Testis (tissue), 3 donors: ENCODE data around the gene VPS72. TPM values are rescaled to one million over a fixed set of nuclear protein-coding genes. Genes with fewer than 3 reads are reported as not detected.

Source experiments
- DNase-seq: peaks from one replicate; pipeline ENCODE4 v3.0.0-alpha.2; 2019
- H3K27ac ChIP-seq, 2 donors: fragments of 200-600 bp; sonication (generic); one replicate each; pipeline ENCODE4 v1.5.1; 2019
- H3K27me3 ChIP-seq: fragments of 200-600 bp; sonication (generic); one replicate; pipeline ENCODE4 v1.5.1; 2019
- H3K36me3 ChIP-seq: fragments of 200-600 bp; sonication (generic); one replicate; pipeline ENCODE4 v1.5.1; 2017; ENCODE audit warnings: low read depth; ENCODE audit errors: missing control alignments
- H3K4me1 ChIP-seq: fragments of 200-600 bp; sonication (generic); one replicate; pipeline ENCODE4 v1.5.1; 2019
- H3K4me3 ChIP-seq, 2 donors: fragments of 200-600 bp; sonication (generic); one replicate each; pipeline ENCODE4 v1.5.1; 2017 to 2019
- H3K9me3 ChIP-seq: fragments of 200-600 bp; sonication (generic); one replicate; pipeline ENCODE4 v1.5.1; 2017
- CTCF ChIP-seq, 3 experiments: fragments of 450-650 bp in 2 of 3; fragments of 200-600 bp in 1 of 3; sonication (generic) in 1 of 3; IDR thresholded peaks; one replicate each; pipeline ENCODE4 v1.5.1; 2016 to 2019; ENCODE audit warnings: antibody characterized with exemption in 3 of 3, mild to moderate bottlenecking in 2 of 3, moderate library complexity in 1 of 3
- POLR2A ChIP-seq: fragments of 450-650 bp; IDR thresholded peaks from one replicate; pipeline ENCODE4 v1.6.1; 2017; ENCODE audit warnings: antibody characterized with exemption, mild to moderate bottlenecking, moderate library complexity
- WGBS, 2 donors: methylation state at CpG; one replicate each; pipeline ENCODE4 v1.1.5; 2018; 5-methylcytosine and 5-hydroxymethylcytosine counted together
- intact Hi-C: fragments of 100-400 bp; cut with DNase I; formaldehyde crosslinking; loops from one replicate; pipeline ENCODE4 v1.15.1; 2023; ENCODE audit warnings: low total_unique reads
- polyA plus RNA-seq: library from polyadenylated mRNA; stranded (reverse); fragments of 350-450 nt; fragmentation: Illumina TruSeq; extraction: RNeasy Lipid Tissue Mini Kit (QIAGEN cat#74804); gene quantifications from one replicate; pipeline ENCODE4 v1.2.3, GENCODE V29; 2014; ENCODE audit warnings: low read depth, low replicate concordance; ENCODE audit not compliant: insufficient read depth
- total RNA-seq, 2 donors: library from RNA; depleted of rRNA; stranded (reverse); fragments of >200 nt; gene quantifications; one replicate each; pipeline ENCODE4 v1.2.3, GENCODE V29; 2016

The VPS72 gene
- total and polyA plus RNA-seq, 3 donors from 2014 or later = 31.9 to 57.9 (median 42.7) TPM

GRCh38 chr1:151134991-151135390, 55.0 kb downstream of the VPS72 start:
- no peak overlapping the region for H3K4me3 ChIP-seq
- no peak overlapping the region for H3K27ac ChIP-seq
- no peak for TF ChIP-seq POLR2A
- TF ChIP-seq CTCF (IDR thresholded peaks at IDR 0.05) = no peak
- WGBS, 2 donors = 94 to 97% methylated on average over 7 of the region's 7 CpGs
- peaks cover 28% of the 10 kb centered on the region for H3K4me1 ChIP-seq
- no peak for DNase-seq
- intact Hi-C loops = no loop called here
- no peaks in the 10 kb centered on the region for H3K9me3 ChIP-seq
- H3K36me3 ChIP-seq = no peaks in the 10 kb centered on the region
- no peaks in the 10 kb centered on the region for H3K27me3 ChIP-seq

- no peaks in the 10 kb centered on the region for H3K9me3 ChIP-seq
- no peaks in the 10 kb centered on the region for H3K36me3 ChIP-seq
- DNase-seq = no peak
- intact Hi-C loops = no loop called here
- H3K27me3 ChIP-seq = no peaks in the 10 kb centered on the region
- WGBS, 2 donors = 82 to 83% methylated on average over 3 of the region's 3 CpGs
- H3K27ac ChIP-seq = peak overlapping the region in 1 of 2 donors; percentile 25
- no peak overlapping the region for H3K4me3 ChIP-seq
- peaks cover 28% of the 10 kb centered on the region for H3K4me1 ChIP-seq
- TF ChIP-seq POLR2A (no peak), CTCF (IDR thresholded peaks at IDR 0.05) (no peak)
These were observed 55.6 kb downstream of the VPS72 start for GRCh38 chr1:151134396-151134795.

GRCh38 chr1:151133018-151133806, 56.8 kb downstream of the VPS72 start:
- 46 to 56% methylated on average over 20 to 58 of the region's 65 CpGs for WGBS, 2 donors
- Histone ChIP-seq H3K27ac (peak overlapping the region; percentile 25 to 82), H3K36me3 (no peaks in the 10 kb centered on the region)

GRCh38 chr1:151132335-151133017, 57.5 kb downstream of the VPS72 start:
- WGBS, 2 donors = 26 to 46% methylated on average over 32 to 51 of the region's 74 CpGs
- DNase-seq = no peak
- H3K4me1 ChIP-seq = peaks cover 31% of the 10 kb centered on the region
- H3K27me3 ChIP-seq = no peaks in the 10 kb centered on the region
- no peaks in the 10 kb centered on the region for H3K9me3 ChIP-seq
- peak overlapping the region; percentile 42 to 53 for H3K4me3 ChIP-seq
- intact Hi-C loops = no loop called here
- H3K27ac ChIP-seq = peak overlapping the region; percentile 66 to 82
- no peaks in the 10 kb centered on the region for H3K36me3 ChIP-seq
- no peak for TF ChIP-seq CTCF (IDR thresholded peaks at IDR 0.05)
- no peak for TF ChIP-seq POLR2A

More at GRCh38 chr1:151133018-151133806, 56.8 kb downstream of the VPS72 start:
- Histone ChIP-seq H3K27me3 (no peaks in the 10 kb centered on the region), H3K9me3 (no peaks in the 10 kb centered on the region), H3K4me3 (peak overlapping the region; percentile 42 to 53), H3K4me1 (peaks cover 31% of the 10 kb centered on the region)
- intact Hi-C loops = no loop called here
- peak; percentile 66 for DNase-seq
- TF ChIP-seq CTCF (IDR thresholded peaks at IDR 0.05) = no peak
- no peak for TF ChIP-seq POLR2A
